GM18868 (cell line): ENCODE data around the gene HS6ST1.
A peak's percentile ranks its signal among the peaks of the same experiment; 100 is the strongest.

Experiments used
- ATAC-seq: cut with Tn5 transposase; IDR thresholded peaks from one replicate; pipeline ENCODE4 v1.9.1; 2021; ENCODE audit warnings: mild to moderate bottlenecking, moderate library complexity; ENCODE audit not compliant: unreplicated experiment

HS6ST1 gene, protein sequence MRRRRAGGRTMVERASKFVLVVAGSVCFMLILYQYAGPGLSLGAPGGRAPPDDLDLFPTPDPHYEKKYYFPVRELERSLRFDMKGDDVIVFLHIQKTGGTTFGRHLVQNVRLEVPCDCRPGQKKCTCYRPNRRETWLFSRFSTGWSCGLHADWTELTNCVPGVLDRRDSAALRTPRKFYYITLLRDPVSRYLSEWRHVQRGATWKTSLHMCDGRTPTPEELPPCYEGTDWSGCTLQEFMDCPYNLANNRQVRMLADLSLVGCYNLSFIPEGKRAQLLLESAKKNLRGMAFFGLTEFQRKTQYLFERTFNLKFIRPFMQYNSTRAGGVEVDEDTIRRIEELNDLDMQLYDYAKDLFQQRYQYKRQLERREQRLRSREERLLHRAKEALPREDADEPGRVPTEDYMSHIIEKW

DNA sequence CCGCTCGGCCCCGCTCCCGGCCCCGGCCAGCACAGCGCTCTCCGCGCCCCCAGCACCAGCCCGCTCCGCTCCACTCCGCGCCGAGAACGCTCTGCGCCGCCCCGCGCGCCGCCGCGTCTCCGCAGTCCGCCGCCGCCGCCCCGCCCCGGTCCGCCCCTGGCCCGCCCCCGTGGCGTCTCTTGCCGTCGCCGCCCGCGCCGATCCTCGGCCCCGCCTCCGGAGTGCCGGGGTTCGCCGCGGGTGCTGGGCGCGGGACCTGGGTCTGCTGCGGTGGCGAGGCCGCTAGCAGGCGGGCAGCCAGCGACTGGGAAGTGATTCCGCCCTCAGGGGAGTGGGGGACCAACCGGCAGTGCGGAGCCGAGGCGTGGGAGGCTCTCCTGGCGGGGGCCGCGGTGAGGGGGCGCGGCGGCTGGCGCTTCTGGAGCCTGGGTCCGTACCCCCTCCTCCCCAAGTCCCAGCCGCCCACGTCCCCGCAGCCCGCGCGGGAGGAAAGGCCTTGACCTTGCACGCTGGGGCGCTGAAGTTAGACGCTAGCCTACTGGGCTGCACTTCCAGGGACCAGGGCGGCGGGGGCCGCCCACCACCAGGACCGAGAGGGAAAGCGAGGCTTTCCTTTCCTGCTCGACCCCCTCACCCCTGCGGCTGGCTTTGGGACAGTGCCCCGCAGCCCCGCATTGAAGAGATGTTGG lies at the start of gene HS6ST1:
Gene HS6ST1 (minus strand): TSS at position 93 of the 689 bp plus-strand sequence. CDS start 305 bp downstream, outside the sequence.
- ATAC-seq = peak; percentile 60

DNA sequence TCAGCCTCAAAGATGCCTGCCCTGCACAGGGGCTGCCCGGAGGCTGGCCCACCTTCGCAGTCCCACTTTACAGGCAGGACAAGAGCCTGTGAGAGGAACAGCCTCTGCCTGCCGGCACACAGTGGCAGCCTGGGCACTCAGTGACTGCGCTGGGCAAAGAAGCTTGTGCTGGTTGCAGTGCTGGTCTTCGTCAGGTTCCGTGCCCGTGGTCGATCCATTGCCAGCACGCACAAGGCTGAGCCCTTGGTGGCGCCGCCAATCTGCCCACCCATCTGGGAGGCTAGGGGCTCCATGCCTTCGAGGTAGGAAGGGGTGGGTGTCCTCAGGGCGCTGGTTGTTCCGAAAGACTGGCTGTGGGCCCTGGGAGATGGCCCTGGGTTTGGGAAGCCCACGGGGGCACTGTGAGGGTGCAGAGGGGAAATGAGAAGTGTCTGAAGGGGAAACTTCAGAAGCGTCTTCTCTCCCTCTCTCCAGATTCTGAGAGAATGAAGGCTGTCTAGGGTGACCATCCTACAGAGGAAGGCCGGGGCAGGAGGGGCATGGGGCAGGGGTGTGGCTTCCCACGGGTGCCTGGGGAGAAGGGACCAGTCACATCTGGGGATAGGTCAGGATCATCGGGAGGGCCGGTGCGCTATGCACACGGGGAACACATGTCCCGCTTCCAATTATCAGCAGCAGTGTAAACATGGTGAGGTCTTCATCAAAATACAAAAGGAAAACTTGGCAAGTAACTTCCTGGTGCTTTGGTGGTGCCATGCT lies 49.1 kb upstream of the HS6ST1 start:
- ATAC-seq = no peak

DNA sequence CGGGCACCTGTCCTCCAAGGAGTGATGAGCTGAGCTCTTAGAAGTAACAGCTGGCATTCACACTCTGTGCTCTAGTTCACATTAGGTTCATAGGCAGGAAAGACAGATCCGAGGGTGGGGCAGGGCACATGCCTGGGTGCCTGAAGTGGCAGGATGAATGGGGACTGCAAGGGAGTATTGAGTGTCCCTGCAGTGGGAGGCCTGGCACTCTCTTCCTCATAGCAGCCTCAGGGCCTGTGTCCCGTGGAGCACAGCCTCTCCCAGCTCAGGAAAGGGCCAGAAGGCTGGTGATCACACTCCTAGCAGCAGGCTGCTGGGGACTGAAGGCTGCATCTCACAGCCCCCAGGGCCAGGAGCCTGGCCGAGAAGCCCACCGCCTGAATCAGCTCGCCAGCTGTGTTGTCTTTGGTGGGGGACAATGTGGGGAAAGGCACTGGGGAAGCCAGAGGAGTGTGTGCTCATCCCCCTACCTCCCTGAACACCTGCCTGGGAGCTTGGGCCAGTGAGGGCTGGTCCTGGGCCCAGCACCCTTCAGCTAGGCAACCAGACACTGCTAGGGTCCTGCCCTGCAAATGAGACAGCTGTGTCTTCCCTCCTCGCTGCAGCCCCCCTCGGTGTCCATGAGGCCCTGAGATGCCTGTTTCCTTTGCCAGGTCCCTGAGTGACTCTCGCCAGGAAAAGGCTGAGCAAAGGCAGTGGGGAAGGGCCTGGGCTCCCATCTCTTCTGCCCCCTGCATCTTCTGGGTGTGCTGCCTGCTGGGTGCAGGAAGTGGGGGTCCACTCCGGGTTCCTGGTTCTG lies 48.2 kb upstream of the HS6ST1 start:
- no peak for ATAC-seq

DNA sequence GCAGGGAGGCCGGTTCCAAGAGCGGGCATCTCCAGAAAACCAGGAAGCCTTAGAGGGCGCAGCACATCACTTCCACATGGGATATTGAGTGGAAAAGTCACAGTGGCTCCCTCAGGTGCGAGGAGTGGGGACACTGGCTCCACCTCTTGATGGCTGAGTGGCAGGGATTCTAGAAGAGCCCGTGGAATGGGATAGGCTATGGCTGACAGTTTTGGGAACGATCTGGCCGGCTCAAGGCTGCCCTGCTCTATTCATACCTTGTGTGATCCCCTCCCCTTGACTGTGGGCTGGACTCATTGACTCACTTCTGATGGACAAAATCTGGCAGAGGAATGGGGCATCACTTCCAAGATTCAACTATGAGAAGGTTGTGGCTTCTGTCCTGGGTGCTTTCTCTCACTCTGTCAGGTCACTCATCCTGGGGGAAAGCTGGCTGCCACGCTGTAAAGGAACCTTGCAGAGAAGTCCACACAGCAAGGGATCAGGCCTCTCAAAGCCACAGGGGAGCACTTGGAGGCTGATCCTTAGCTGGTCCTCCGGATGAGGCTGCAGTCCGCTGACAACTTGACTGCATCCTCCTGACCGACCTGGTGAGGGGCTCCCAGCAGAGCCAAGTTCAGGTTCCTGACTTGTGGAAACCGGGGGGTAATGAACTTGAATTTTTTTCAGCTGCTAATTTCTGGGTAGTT lies 46.7 kb upstream of the HS6ST1 start:
- no peak for ATAC-seq

DNA sequence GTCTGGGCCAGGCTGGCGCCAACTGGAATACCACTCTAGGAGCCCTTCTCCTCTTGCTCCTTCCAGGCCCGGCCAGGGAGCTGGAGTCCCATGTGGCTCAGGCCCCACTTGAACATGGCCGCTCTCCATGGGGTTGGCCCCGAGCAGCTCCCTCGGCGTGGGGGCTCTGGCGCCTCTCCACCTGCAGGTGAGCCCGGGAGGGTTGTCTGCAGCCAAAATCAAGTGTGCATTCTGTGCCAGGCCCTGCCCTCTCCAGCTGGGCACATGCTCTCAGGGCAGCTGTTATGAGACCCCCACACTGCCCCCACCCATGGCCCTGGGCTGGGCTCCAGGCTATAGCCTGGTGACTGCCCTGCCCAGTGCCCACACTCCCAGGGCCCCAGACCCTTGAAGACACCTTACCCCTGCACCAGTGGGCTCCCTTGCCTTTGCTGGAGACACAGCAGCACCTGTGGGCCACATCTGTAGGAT lies 45.8 kb upstream of the HS6ST1 start:
- no peak for ATAC-seq

DNA sequence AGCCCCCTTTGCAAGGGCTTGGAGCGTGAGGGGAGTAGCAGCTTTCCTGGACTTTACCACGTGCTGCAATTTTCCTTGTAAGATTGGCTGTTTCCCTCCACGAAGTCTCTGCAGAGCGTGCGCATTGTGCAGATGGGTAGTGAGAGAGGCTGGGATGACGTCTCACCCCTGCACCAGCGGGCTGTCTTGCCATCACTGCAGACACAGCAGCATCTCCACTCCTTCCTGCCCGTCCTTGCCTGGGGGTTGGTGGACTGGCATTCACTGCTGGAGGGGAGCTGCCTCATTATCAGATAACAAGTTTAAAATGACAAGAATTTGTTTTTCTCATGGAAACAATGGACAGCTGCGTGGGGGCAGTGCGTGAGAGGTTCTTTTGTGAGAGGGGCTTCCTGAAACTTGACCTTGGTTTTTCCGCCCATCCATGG lies 45.3 kb upstream of the HS6ST1 start:
- ATAC-seq = no peak

DNA sequence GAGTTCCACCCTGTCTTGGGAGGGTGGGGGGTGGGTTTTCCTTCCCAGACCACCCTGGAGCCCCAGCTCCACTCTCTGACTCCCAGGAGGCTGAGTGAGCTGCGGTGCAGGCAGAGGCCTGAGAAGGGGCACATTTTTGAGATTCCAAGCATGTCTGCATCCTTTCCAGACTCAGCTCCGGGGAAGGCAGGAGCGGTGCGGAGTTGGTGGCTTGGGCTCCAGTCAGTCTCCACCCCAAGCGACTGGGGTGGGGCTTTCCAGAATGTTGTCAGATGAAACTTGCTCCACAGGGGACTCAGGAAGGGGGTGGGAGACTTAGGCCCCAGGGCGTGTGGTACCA lies 44.2 kb upstream of the HS6ST1 start:
- ATAC-seq = no peak

DNA sequence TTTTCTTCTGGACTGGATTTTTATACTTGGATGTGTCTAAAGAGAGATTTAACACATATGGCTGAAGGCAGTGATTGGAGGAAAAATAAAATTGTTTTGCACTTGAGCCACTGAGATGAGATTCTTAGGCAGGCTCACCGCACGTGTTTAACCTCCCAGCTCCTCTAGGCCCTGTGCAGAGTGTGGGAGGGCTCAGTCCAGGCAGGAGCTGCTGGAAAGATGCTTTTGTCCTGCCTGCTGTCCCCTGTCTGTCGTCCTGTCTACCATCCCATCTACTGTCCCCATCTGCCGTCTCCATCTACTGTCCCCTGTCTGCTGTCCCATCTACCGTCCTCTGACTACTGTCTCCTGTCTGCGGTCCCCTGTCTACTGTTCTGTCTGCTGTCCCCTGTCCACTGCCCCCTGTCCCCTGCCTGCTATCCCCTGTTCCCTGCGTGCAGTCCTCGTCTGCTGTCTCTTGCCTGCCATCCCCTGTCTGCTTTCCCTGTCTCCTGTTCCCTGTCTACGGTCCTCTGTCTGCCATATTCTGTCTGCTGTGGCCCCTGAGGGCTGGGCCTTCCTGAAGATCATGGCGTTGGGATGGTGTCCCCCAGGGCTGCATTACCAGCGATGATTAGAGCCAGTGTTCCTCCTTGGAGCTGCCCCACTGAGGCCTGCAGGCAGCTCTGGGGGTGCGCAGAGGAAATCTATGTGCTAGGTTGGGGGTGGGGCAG lies 43.7 kb upstream of the HS6ST1 start:
- ATAC-seq = no peak

DNA sequence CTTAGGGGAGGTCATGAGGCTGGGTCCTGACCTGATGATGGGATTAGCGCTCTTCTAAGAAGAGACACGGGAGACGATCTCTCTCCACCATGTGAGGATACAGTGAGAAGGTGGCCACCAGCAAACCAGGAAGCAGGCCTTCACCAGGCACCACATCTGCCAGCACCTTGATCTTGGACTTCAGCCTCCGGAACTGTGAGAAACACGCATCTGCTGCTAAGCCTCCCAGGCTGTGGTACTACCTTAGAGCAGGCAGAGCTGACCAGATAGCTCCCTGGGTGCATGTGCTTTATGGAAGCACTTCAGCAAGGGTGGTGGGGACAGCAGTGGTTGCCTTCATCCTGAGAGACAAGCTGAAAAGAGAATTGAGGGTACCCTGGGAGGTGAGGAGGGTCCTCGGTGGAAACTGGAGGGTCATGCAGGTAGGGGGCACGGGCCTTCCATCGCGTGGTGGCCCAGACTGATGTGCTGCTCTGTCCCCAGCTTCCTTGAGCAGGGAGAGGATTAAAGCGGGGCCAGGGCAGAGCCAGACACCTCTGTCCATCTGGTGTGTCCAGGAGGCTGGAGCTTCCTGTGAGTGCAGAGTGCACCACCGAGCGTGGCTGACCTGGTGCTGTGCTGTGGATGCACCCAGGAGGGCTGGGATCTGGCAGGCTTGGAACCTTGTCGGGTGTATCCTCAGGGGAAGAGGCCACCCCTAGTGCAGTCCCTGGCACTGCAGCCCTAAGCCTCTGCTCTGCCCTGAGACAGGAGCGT lies 42.9 kb upstream of the HS6ST1 start:
- ATAC-seq = no peak

DNA sequence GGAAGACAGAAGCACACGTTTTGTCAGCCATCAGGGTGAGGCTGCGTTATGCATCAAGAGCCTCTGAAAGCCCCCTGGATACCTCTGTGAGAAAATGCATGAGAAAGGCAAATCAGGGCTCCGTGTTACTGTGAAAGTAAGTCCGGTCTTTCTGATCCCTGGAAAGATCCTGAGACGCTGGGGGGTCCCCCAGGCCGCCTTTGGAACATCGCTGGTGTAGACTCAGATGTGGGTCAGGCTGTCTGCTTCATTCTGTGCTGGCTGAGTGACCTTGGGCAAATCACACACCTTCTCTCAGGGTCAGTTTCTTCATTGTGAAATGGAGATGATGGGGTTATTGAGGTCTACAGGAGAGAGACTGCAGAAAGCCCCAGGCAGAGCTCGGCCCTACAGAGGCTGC lies 42.0 kb upstream of the HS6ST1 start:
- ATAC-seq = no peak

DNA sequence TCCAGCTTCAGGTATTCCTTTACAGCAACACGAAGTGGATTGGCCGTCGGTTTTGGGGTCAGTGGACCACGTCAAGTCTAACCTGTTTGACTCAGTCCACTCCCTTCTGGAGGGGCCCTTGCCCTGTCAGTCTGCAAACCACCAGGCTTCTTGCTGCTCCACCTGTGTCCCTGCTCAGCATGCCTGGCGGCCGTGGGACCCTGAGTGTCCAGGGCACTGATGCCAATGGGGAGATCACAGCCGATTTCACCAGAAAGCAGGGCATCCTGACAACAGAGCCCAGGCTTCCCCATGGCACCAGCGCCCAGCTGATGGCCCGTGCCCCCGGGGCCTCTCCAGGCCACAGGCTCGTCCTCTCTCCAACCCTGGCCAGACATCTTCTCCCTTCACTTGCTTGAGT lies 41.2 kb upstream of the HS6ST1 start:
- no peak for ATAC-seq

DNA sequence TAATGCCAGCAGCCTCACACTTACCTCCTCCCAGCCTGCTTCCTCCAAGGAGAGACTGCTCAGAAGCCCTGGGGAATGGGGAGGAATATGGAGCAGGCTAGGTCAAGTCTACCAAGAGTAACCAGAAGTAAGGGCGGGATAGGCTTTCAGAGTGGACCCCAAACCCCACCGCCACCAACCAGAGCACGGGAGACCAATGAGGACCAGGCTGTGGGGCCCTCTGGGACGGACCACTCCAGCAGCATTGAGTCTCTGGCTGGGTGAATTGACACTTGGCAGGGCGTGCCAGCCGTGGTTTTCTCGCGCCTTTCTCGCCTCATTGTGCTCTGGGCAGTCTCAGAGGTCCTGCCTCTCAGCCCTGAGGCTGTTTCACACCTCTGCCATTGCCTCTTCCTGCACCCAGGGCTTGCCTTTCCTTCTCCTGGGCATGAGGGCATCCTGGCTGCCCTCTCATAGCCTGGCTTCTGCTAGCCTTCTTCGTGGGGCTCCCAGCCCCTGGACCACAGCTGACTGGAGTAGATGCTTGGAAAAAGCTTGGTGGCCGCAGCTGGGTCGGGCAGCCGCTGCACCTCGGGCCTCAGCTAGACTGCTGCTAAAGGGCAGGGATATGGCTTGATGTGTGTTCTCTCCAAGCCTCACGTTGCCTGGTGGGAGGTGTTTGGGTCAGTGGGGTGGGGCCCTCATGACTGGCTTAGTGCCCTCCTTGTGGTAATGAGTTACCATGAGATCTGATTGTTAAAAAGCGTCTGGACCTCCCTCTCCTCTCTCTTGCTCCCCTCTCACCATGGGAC lies 40.5 kb upstream of the HS6ST1 start:
- ATAC-seq = no peak

DNA sequence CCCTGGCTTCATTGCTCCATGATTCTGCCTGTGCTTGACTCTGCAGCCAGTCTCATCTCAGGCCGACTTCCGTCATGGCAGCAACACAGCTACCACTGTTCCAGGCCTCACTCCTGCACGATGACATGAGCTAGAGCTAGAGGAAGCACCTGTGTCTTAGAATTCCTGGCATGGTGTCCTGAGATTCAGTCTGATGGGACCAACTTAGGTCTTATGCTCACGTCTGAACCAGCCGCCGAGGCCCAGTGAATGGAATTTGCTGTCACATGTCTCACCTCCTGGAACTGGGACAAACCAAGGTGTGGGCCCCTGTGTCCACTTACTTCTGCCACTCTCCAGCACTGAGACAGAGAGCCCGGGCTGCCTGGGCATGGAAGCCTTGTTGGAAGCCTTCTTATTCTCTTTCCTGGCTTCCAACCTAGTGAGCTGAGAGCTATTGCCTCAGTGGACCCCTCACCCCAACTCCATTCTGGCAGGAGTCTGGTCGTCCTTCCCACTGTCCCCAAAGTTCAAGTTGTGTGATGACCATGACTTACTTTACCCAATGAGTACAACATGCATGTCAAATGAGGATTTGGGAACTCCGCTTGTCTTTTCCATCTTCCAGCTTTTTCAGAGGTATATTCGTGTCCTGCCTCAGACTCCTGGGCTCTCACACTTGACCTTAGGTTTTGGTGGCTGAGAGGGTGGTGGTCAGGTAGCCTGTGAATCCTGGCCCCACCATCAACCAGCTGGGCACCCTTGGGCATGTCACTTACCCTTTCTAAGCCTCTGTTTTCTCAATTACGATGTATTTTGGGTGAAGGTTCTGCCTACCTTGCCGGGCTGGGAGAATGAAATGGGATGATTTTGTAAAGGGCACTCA lies 39.1 kb upstream of the HS6ST1 start:
- no peak for ATAC-seq

DNA sequence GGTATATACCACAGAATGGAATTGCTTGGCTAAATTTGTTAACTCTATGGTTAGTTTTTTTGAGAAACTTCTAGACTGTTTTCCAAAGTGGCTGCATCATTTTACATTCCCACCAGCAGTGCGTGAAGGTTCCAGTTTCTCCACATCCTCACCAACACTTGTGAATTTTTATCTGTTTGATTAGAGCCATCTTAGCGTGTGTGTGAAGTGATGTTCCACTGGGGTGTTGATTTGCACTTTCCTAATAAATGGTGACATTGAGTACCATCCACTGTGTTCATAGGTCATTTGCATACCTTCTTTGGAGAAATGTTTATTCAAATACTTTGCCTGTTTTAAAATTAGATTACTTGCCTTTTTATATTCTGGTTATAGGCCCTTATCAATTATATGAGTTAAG lies 37.5 kb upstream of the HS6ST1 start:
- ATAC-seq = no peak

DNA sequence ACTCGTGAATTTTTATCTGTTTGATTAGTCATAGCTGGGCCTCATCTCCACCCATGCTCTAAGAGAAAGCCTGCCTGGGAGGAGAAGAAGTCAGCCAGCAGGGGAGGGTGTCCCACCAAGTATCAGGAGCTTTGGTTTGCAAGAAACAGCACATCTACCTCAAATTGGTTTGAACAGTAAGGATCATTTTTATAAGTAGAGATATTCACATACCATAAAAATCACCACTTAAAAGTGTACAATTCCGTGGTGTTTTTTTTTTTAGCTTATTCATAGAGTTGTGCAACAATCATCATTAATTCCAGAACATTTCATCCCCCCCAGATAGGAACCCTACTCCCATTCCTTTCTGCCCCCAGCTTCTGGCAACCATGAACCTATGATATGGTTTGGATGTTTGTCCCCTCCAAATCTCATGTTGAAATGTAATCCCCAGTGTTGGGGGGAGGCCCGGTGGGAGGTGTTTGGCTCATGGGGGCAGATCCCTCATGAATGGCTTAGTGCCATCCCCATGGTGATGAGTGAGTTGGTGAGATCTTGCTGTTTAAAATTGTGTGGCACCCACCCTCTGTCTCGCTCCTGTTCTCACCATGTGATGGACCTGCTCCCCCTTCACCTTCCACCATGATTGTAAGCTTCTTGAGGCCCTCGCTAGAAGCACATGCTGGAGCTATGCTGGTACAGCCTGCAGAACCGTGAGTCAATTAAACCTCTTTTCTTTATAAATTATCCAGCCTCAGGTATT lies 36.2 kb upstream of the HS6ST1 start:
- ATAC-seq = no peak

DNA sequence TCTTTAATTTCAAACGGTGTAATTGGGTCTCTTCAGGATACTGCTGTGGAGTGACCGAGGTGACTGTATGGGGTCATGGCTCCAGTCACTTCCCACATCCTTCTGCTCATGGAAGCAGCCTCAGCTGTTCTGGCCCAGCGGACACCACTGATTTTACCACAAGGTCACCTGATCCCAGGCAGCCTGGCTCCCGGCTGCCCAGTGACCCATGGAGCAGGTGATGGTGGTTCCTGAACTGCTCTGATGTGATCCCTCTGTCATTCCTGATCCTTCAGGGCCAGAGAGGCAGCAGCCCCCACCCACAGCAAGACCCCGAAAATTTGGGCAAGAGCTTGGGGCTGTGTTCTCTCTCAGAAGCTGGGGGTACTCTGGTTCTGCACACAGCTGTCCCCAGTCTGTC lies 35.5 kb upstream of the HS6ST1 start:
- ATAC-seq = no peak
